Activated B cell treated with CpG ODN at 0.5 μM for 24 hours (primary cell): ENCODE measurements around the gene FABP3. TPM values are rescaled to one million over a fixed set of nuclear protein-coding genes. Genes with fewer than 3 reads are reported as not detected.

Experiments
- ATAC-seq: fragments of 200-7000 bp; cut with Tn5 transposase; one replicate; pipeline ENCODE4 v1.10.0; 2021; ENCODE audit warnings: low read depth, mild to moderate bottlenecking, moderate library complexity
- CTCF ChIA-PET: fragments of 350-600 bp; sonication (Branson Sonifier 250); formaldehyde crosslinking; loops from one replicate; lab custom pipeline; 2021; ENCODE audit warnings: antibody characterized with exemption; lab: Charles Lee
- POLR2A ChIA-PET: fragments of 350-600 bp; sonication (Branson Sonifier 250); formaldehyde crosslinking; loops from one replicate; lab custom pipeline; 2021; ENCODE audit warnings: antibody characterized with exemption; lab: Charles Lee
- DNase-seq: peaks from one replicate; pipeline ENCODE4 v3.0.0; 2022
- H3K27ac Mint-ChIP-seq: one replicate; pipeline ENCODE4 v1.8.0; 2020; ENCODE audit warnings: mixed read lengths
- H3K27me3 Mint-ChIP-seq: one replicate; pipeline ENCODE4 v1.8.0; 2021; ENCODE audit warnings: mixed read lengths
- H3K36me3 Mint-ChIP-seq: one replicate; pipeline ENCODE4 v1.8.0; 2021; ENCODE audit warnings: low read depth, mixed read lengths
- H3K4me1 Mint-ChIP-seq: one replicate; pipeline ENCODE4 v1.8.0; 2021; ENCODE audit warnings: mixed read lengths
- H3K4me3 Mint-ChIP-seq: one replicate; pipeline ENCODE4 v1.8.0; 2020; ENCODE audit warnings: mild to moderate bottlenecking, mixed read lengths
- H3K9me3 Mint-ChIP-seq: one replicate; pipeline ENCODE4 v1.8.0; 2020; ENCODE audit warnings: mixed read lengths
- intact Hi-C: fragments of 100-400 bp; cut with micrococcal nuclease; formaldehyde crosslinking; loops from one replicate; pipeline ENCODE4 v1.15.1; 2024
- total RNA-seq: library from RNA; stranded (reverse); gene quantifications from 2 replicates; pipeline ENCODE4 v1.2.3, GENCODE V29; 2022
- TF ChIP-seq, protein P1 (sequence below): fragments of 200-600 bp; IDR thresholded peaks from one replicate; pipeline ENCODE4 v1.8.0; 2022; ENCODE audit warnings: antibody characterized with exemption, mild to moderate bottlenecking

The FABP3 gene
- total RNA-seq, 1 donor from 2014 or later = 0.49 TPM

DNA sequence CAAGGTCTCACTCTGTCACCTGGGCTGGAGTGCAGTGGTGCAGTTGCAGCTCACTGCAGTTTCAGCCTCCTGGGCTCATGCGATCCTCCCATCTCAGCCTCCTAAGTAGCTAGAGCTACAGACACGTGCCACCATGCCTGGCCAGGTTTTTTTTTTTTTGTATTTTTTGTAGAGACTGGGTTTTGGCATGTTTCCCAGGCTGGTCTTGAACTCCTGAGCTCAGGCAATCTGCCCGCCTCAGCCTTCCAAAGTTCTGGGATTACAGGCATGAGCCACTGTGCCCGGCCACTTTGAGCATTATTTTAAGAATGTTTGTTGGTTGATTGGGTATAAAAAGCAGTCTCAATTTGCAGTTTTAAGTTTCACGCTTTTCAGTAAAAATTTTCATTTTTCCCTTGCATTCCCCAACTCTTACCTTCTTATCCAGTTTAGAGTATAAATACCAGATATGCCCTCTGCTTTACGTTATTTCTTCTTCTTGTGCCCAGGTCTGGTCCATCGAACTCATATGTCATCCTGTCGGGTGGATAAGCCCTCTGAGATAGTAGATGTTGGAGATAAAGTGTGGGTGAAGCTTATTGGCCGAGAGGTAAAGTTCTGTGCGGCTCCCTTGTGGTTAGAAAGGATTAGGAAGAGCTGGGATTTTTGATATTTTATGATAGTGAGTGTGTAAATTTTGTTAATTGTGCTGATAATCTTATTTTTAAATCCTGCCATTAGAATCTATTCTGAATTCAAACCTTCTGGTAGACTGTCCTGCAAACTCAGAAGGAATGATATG, 36.0 kb downstream of the FABP3 start:
- H3K27ac Mint-ChIP-seq = no peak overlapping the region

DNA sequence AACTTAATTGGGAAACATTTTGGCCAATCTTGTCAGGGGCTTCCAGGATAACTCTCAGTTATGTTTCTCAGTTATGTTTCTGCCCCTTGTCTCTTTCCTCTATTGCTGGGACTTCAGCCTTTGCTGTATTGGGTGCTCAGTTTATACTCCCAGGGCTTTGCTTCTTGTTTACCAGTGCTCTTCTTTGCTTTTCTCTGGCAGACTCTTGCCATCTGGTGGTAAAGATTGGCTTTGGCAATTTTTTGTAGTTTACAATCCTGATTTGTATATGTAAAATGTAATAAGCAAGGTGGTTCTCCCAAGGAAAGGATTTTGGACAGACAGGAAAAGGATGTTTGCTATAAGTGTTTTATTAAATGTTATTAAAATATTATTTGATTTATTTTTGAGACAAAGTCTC, 37.9 kb downstream of the FABP3 start:
- no peak overlapping the region for H3K27ac Mint-ChIP-seq
- intact Hi-C loops = loop anchor here (2.0 kb wide), 1 partner anchor 150 kb away; no protein-coding TSS in a partner anchor
- no peak for ATAC-seq
- ChIA-PET CTCF (interaction anchor here (1.0 to 1.2 kb wide), 2 partner anchors 154 to 215 kb away, joined by 3 read pairs; no protein-coding TSS in a partner anchor), POLR2A (no interaction called here)
- DNase-seq = no peak
- no peak overlapping the region for H3K4me3 Mint-ChIP-seq
- H3K36me3 Mint-ChIP-seq = peaks cover 38% of the 10 kb centered on the region
- H3K4me1 Mint-ChIP-seq = peaks cover 7% of the 10 kb centered on the region
- no peaks in the 10 kb centered on the region for H3K9me3 Mint-ChIP-seq
- no peaks in the 10 kb centered on the region for H3K27me3 Mint-ChIP-seq
- TF ChIP-seq, protein P1, sequence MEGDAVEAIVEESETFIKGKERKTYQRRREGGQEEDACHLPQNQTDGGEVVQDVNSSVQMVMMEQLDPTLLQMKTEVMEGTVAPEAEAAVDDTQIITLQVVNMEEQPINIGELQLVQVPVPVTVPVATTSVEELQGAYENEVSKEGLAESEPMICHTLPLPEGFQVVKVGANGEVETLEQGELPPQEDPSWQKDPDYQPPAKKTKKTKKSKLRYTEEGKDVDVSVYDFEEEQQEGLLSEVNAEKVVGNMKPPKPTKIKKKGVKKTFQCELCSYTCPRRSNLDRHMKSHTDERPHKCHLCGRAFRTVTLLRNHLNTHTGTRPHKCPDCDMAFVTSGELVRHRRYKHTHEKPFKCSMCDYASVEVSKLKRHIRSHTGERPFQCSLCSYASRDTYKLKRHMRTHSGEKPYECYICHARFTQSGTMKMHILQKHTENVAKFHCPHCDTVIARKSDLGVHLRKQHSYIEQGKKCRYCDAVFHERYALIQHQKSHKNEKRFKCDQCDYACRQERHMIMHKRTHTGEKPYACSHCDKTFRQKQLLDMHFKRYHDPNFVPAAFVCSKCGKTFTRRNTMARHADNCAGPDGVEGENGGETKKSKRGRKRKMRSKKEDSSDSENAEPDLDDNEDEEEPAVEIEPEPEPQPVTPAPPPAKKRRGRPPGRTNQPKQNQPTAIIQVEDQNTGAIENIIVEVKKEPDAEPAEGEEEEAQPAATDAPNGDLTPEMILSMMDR = no peak

More for the DNA sequence above, 36.0 kb downstream of the FABP3 start:
- POLR2A ChIA-PET = no interaction called here
- H3K4me3 Mint-ChIP-seq = no peak overlapping the region
- CTCF ChIA-PET = no interaction called here
- H3K4me1 Mint-ChIP-seq = peaks cover 7% of the 10 kb centered on the region
- ATAC-seq (no peak), DNase-seq (no peak)
- H3K9me3 Mint-ChIP-seq = no peaks in the 10 kb centered on the region
- TF ChIP-seq, protein P1 = no peak
- intact Hi-C loops = no loop called here
- H3K36me3 Mint-ChIP-seq = peaks cover 41% of the 10 kb centered on the region
- no peaks in the 10 kb centered on the region for H3K27me3 Mint-ChIP-seq

DNA sequence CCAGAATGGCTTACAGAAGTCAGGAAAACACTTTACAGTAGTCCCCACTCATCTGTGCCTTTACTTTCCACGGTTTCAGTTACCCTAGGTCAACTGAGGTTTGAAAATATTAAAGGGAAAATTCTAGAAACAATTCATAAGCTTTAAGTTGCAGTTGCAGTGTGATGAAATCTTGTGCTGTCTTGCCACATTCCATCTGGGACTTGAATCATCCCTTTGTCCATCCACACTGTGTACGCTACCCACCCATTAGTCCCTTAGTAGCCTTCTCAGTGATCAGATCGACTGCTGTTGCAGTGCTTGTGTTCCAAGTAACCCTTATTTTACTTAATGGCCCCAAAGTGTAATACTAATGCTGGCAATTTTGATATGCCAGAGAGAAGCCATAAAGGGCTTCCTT, 45.5 kb downstream of the FABP3 start:
- Mint-ChIP-seq H3K4me3 (no peak overlapping the region), H3K4me1 (no peaks in the 10 kb centered on the region), H3K9me3 (no peaks in the 10 kb centered on the region), H3K27me3 (no peaks in the 10 kb centered on the region), H3K36me3 (peaks cover 24% of the 10 kb centered on the region), H3K27ac (no peak overlapping the region)
- DNase-seq (no peak), ATAC-seq (no peak)
- intact Hi-C loops = no loop called here
- POLR2A ChIA-PET = no interaction called here
- CTCF ChIA-PET = interaction anchor here (2.0 kb wide), 1 partner anchor 222 kb away, joined by 4 read pairs; no protein-coding TSS in a partner anchor
- TF ChIP-seq, protein P1 = no peak

DNA sequence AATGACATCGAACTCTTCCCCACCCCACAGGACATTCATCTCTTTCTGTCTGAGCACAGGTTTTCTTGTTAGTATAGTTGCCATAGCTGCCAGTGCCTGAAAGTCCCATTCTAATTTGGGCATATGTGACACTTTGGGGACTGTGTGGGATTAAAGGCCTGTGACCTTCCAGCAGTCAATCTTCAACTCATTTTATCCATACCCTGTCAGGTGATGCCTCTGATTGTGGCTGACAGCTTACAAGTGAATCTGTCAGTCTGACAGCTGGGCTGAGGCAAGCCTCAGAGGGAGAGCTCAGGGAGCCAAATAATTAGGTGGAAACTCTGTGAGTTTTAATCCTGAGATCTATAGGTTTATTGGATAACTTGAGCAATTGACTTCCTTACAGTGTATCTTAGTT, 46.4 kb downstream of the FABP3 start:
- Mint-ChIP-seq H3K4me3 (no peak overlapping the region), H3K36me3 (peaks cover 26% of the 10 kb centered on the region), H3K4me1 (no peaks in the 10 kb centered on the region), H3K27ac (no peak overlapping the region), H3K27me3 (no peaks in the 10 kb centered on the region), H3K9me3 (no peaks in the 10 kb centered on the region)
- TF ChIP-seq, protein P1 = no peak
- intact Hi-C loops = no loop called here
- POLR2A ChIA-PET = no interaction called here
- CTCF ChIA-PET = no interaction called here
- DNase-seq = no peak
- no peak for ATAC-seq

DNA sequence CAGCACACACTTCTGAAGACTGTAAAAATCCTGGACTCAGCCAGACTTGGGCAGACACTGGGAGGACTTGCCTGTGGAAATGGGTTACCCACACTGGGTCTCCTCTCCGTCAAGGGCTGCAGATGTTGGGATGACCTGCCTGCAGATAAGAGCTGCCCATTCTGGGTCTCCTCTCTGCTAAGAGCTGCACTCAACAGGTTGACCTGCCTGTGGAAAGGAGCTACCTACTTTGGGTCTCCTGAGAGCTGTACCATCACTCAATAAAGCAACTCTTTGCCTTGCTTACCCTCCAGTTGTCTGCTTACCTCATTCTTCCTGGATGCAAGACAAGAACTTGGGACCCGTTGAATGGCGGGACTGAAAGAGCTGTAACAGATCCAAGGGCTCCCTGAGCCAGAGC, 47.9 kb downstream of the FABP3 start:
- Mint-ChIP-seq H3K4me3 (no peak overlapping the region), H3K4me1 (no peaks in the 10 kb centered on the region), H3K36me3 (peaks cover 36% of the 10 kb centered on the region), H3K9me3 (no peaks in the 10 kb centered on the region), H3K27me3 (no peaks in the 10 kb centered on the region), H3K27ac (no peak overlapping the region)
- CTCF ChIA-PET = no interaction called here
- intact Hi-C loops = no loop called here
- DNase-seq (no peak), ATAC-seq (no peak)
- TF ChIP-seq, protein P1 = no peak
- POLR2A ChIA-PET = no interaction called here
